Mesodermal cell (in vitro differentiated cells): ENCODE results near the gene RPUSD4.

Source experiments
- H3K27ac ChIP-seq: 2 replicates; pipeline ENCODE4 v1.7.0; 2013; ENCODE audit warnings: mild to moderate bottlenecking, low read depth, low read length, moderate library complexity; ENCODE audit not compliant: severe bottlenecking
- H3K36me3 ChIP-seq: 2 replicates; pipeline ENCODE4 v1.7.1; 2013; ENCODE audit warnings: mild to moderate bottlenecking, low read length, moderate library complexity; ENCODE audit not compliant: control insufficient read depth, insufficient read depth
- H3K4me1 ChIP-seq: one replicate; pipeline ENCODE4 v1.7.1; 2013; ENCODE audit warnings: mild to moderate bottlenecking, low read length; ENCODE audit not compliant: insufficient read depth, control insufficient read depth, poor library complexity, severe bottlenecking
- H3K4me3 ChIP-seq: 2 replicates; pipeline ENCODE4 v1.7.0; 2013; ENCODE audit warnings: low read length, control low read depth, mild to moderate bottlenecking; ENCODE audit not compliant: insufficient read depth, poor library complexity, severe bottlenecking; ENCODE audit errors: extremely low read depth
- H3K9me3 ChIP-seq: 2 replicates; pipeline ENCODE4 v1.7.1; 2013; ENCODE audit warnings: mild to moderate bottlenecking, low read length, moderate library complexity; ENCODE audit not compliant: control insufficient read depth
- WGBS, 2 experiments: methylation state at CpG; one replicate each; pipeline ENCODE4 v1.1.5; 2013; ENCODE audit warnings: missing lambda C conversion rate in 2 of 2; ENCODE audit not compliant: insufficient coverage in 2 of 2; 5-methylcytosine and 5-hydroxymethylcytosine counted together

RPUSD4 gene

GRCh38 chr11:126212089-126212660, 725 bp upstream of the RPUSD4 start:
- no peaks in the 10 kb centered on the region for H3K9me3 ChIP-seq
- H3K27ac ChIP-seq, result peak overlapping the region; percentile 62
- H3K4me1 ChIP-seq, result peaks cover 3% of the 10 kb centered on the region
- WGBS, 2 experiments, result 3 to 4% methylated on average over 10 to 11 of the region's 15 CpGs
- peak overlapping the region; percentile 93 for H3K4me3 ChIP-seq
- H3K36me3 ChIP-seq, result peaks cover 36% of the 10 kb centered on the region

- Histone ChIP-seq H3K4me3 (peak overlapping the region; percentile 93), H3K9me3 (no peaks in the 10 kb centered on the region), H3K36me3 (peaks cover 41% of the 10 kb centered on the region), H3K4me1 (peaks cover 3% of the 10 kb centered on the region), H3K27ac (peak overlapping the region; percentile 81)
- WGBS, 2 experiments, result 5 to 7% methylated on average over 17 to 19 of the region's 20 CpGs
Observed at GRCh38 chr11:126210871-126211235, 597 bp downstream of the RPUSD4 start.

GRCh38 chr11:126207896-126208295, 3.6 kb downstream of the RPUSD4 start:
- peaks cover 71% of the 10 kb centered on the region for H3K36me3 ChIP-seq
- no CpG with 5 or more reads among the region's 2 CpGs for WGBS, 2 experiments
- H3K4me1 ChIP-seq, result peaks cover 3% of the 10 kb centered on the region
- no peak overlapping the region for H3K27ac ChIP-seq
- no peaks in the 10 kb centered on the region for H3K9me3 ChIP-seq
- no peak overlapping the region for H3K4me3 ChIP-seq

DNA sequence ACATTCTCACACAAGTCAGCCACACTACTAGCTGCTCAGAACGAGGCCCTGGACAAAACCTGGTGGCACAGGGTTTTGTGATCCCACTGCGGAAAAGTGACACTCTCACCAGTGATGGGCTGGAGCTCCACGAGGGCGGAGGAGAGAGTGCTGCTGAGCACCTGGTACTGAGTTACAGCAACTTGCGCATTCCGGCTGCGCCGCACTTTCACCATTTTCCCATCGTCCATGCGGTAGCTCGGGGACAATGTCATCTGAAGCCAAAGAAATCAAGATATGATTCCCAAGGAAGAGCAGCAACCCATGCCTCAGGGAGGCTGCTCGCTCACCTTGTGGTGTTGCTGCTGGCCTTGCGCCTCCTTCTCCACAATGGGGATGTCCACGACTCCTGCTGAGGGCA, 6.1 kb downstream of the RPUSD4 start:
- Histone ChIP-seq H3K9me3 (no peaks in the 10 kb centered on the region), H3K27ac (no peak overlapping the region), H3K4me3 (no peak overlapping the region), H3K36me3 (peaks cover 94% of the 10 kb centered on the region), H3K4me1 (no peaks in the 10 kb centered on the region)
- WGBS, 2 experiments, result 97 to 98% methylated on average over 13 to 14 of the region's 14 CpGs

DNA sequence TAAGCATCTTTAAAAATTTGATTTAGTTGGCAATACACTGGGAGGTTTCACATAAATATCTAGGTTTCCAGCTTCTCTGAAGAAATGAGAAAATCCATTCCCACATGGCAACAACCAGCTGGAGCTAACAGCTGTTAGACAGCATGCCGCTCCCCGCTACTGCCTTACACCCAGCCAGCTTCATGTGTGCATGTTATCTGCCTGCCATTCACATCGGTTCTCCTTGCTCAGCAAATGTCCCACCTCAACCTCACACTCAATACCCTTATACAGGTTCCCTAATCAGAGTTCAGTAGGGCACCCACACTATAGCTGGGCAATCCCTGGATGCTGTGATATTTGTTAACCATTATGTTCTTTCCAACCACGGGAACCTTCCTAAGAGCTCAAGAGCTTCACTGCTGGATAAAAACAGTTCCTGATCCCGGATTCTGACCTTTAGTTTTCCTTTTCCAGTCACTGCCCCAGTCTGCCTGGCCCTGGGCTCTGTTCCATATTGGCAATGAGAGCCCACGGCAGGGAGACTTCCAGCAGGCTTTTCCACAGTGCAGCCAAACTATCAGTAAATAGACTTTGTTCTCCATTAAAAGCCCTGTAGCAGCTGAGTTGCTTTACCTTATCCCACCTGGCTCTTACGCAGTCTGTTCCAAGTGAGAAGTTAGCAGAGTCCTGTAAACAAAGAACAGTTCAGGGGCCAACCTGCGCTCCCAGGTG, 8.6 kb downstream of the RPUSD4 start:
- no peaks in the 10 kb centered on the region for H3K4me1 ChIP-seq
- peaks cover 8% of the 10 kb centered on the region for H3K9me3 ChIP-seq
- no peak overlapping the region for H3K4me3 ChIP-seq
- WGBS, 2 experiments, result 84 to 87% methylated on average over 8 of the region's 8 CpGs
- H3K36me3 ChIP-seq, result peaks cover 96% of the 10 kb centered on the region
- H3K27ac ChIP-seq, result no peak overlapping the region

- WGBS, 2 experiments, result 96 to 100% methylated on average over 4 of the region's 5 CpGs
- Histone ChIP-seq H3K4me3 (no peak overlapping the region), H3K4me1 (no peaks in the 10 kb centered on the region), H3K27ac (no peak overlapping the region), H3K9me3 (peaks cover 20% of the 10 kb centered on the region), H3K36me3 (peaks cover 95% of the 10 kb centered on the region)
Observed at GRCh38 chr11:126198648-126199047, 12.8 kb downstream of the RPUSD4 start.

DNA sequence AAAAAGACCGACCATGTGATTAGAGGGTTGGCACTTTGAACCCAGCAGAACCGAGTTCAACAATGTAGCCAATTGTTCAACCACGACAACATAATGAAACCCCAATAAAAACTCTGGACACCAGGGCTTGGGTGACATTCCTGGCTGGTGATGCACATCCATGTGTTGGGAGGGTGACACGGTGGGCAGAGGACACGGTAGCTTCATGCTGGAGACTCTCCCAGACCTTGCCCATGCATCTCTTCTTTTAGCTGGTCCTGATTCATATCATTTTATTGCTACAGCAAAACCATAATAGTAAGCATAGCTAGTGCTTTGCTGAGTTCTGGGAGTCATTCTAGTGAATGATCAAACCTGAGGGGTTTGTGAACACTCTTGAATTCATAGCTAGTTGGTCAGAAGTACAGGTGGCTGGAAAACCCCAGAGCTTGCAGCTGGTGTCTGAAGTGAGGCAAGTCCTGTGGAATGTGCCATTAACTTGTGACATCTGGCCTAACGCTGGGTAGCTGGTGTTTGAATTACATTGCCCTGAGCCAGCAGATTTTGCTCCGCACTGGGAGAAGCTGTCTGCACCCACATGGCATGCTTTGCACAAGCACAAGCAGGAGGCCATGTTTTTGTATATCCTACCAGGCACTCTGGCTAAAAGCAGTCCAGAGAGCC, 14.0 kb downstream of the RPUSD4 start:
- no peak overlapping the region for H3K27ac ChIP-seq
- H3K9me3 ChIP-seq, result peaks cover 20% of the 10 kb centered on the region
- peaks cover 93% of the 10 kb centered on the region for H3K36me3 ChIP-seq
- no peak overlapping the region for H3K4me3 ChIP-seq
- no peaks in the 10 kb centered on the region for H3K4me1 ChIP-seq
- 89 to 100% methylated on average over 4 to 5 of the region's 7 CpGs for WGBS, 2 experiments

- peaks cover 20% of the 10 kb centered on the region for H3K9me3 ChIP-seq
- H3K27ac ChIP-seq, result no peak overlapping the region
- peaks cover 92% of the 10 kb centered on the region for H3K36me3 ChIP-seq
- 100% methylated on average over 1 of the region's 3 CpGs; no CpG with 5 or more reads in 1 of the 2 experiments for WGBS, 2 experiments
- no peak overlapping the region for H3K4me3 ChIP-seq
- H3K4me1 ChIP-seq, result no peaks in the 10 kb centered on the region
Observed at GRCh38 chr11:126195119-126195518, 16.3 kb downstream of the RPUSD4 start.

- no peak overlapping the region for H3K4me3 ChIP-seq
- WGBS, 2 experiments, result 63 to 82% methylated on average over 4 to 6 of the region's 9 CpGs
- H3K27ac ChIP-seq, result no peak overlapping the region
- H3K36me3 ChIP-seq, result peaks cover 82% of the 10 kb centered on the region
- no peaks in the 10 kb centered on the region for H3K4me1 ChIP-seq
- peaks cover 20% of the 10 kb centered on the region for H3K9me3 ChIP-seq
Observed at GRCh38 chr11:126194121-126194543, 17.3 kb downstream of the RPUSD4 start.

GRCh38 chr11:126193038-126193478, 18.4 kb downstream of the RPUSD4 start:
- Histone ChIP-seq H3K36me3 (peaks cover 77% of the 10 kb centered on the region), H3K4me1 (no peaks in the 10 kb centered on the region), H3K9me3 (peaks cover 14% of the 10 kb centered on the region), H3K27ac (no peak overlapping the region), H3K4me3 (no peak overlapping the region)
- WGBS, 2 experiments, result 79 to 81% methylated on average over 14 of the region's 16 CpGs

DNA sequence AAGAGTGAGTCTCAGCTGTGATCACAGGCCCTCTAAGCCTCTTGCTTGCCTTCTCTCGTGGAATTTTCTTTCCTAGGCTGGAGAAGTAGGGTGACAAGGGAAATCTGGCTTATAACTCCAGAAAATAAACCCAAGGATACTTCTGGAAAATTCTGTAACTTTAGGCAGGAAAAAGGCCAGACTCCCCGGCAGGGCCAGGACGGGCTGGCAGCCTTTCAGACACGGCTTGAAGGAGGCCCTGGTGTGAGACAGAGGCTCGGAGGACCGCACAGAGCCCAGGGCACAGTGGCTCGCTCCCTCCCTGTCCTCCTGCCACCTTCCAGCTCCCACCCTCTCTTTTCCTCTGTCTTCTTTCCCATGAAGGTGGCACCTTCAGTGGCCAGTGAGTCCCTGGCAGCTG, 19.1 kb downstream of the RPUSD4 start:
- no peak overlapping the region for H3K27ac ChIP-seq
- peaks cover 7% of the 10 kb centered on the region for H3K9me3 ChIP-seq
- H3K4me1 ChIP-seq, result no peaks in the 10 kb centered on the region
- H3K36me3 ChIP-seq, result peaks cover 70% of the 10 kb centered on the region
- H3K4me3 ChIP-seq, result no peak overlapping the region
- 94 to 95% methylated on average over 7 of the region's 7 CpGs for WGBS, 2 experiments
